Smooth muscle cell (in vitro differentiated cells): ENCODE data around the gene CDCA4. TPM values are rescaled to one million over a fixed set of nuclear protein-coding genes. Genes with fewer than 3 reads are reported as not detected.
"Not testable (repeated sequence)": the region's sequence is repeated elsewhere in the genome, so short reads cannot be mapped to it uniquely, and the experiment has no call there.

Source experiments
- DNase-seq: peaks from one replicate; lab custom pipeline; 2025; ENCODE audit not compliant: unreplicated experiment; lab: John Stamatoyannopoulos, UW
- H2AFZ ChIP-seq: fragments of 200-600 bp; sonication (generic); 2 replicates; pipeline ENCODE4 v1.6.0; 2016; ENCODE audit warnings: antibody characterized with exemption, low read depth, mild to moderate bottlenecking
- H3F3A ChIP-seq: fragments of 200-600 bp; sonication (generic); 2 replicates; pipeline ENCODE4 v1.6.0; 2017; ENCODE audit warnings: antibody characterized with exemption, low read depth
- H3K27ac ChIP-seq: fragments of 200-600 bp; sonication (generic); 2 replicates; pipeline ENCODE4 v1.5.1; 2016; ENCODE audit warnings: low read depth, mild to moderate bottlenecking
- H3K27me3 ChIP-seq: fragments of 200-600 bp; sonication (generic); 2 replicates; pipeline ENCODE4 v1.6.1; 2016; ENCODE audit warnings: low read depth, mild to moderate bottlenecking
- H3K36me3 ChIP-seq: fragments of 200-600 bp; sonication (generic); 2 replicates; pipeline ENCODE4 v1.5.1; 2016; ENCODE audit warnings: low read depth
- H3K4me1 ChIP-seq: fragments of 200-600 bp; sonication (generic); 2 replicates; pipeline ENCODE4 v1.5.1; 2016; ENCODE audit warnings: low read depth
- H3K4me2 ChIP-seq: fragments of 200-600 bp; sonication (generic); 2 replicates; pipeline ENCODE4 v1.6.0; 2016; ENCODE audit warnings: mild to moderate bottlenecking
- H3K4me3 ChIP-seq: fragments of 200-600 bp; sonication (generic); 2 replicates; pipeline ENCODE4 v1.5.1; 2016; ENCODE audit warnings: mild to moderate bottlenecking
- H3K79me2 ChIP-seq: fragments of 200-600 bp; sonication (generic); 2 replicates; pipeline ENCODE4 v1.6.0; 2016; ENCODE audit warnings: low read depth, mild to moderate bottlenecking
- H3K9ac ChIP-seq: fragments of 200-600 bp; sonication (generic); 2 replicates; pipeline ENCODE4 v1.6.0; 2016; ENCODE audit warnings: low read depth
- H3K9me3 ChIP-seq: fragments of 200-600 bp; sonication (generic); replicated peaks from 2 replicates; pipeline ENCODE4 v1.5.1; 2016; ENCODE audit warnings: low read depth
- H4K20me1 ChIP-seq: fragments of 200-600 bp; sonication (generic); 2 replicates; pipeline ENCODE4 v1.6.0; 2016; ENCODE audit warnings: low read depth
- WGBS: methylation state at CpG from one replicate; pipeline ENCODE4 v1.1.7; 2016; ENCODE audit warnings: low lambda C conversion rate; 5-methylcytosine and 5-hydroxymethylcytosine counted together
- polyA plus RNA-seq: library from polyadenylated mRNA; unstranded; fragments of >200 nt; fragmentation: Nextera tagmentation; extraction: Ambion mirVana; gene quantifications from 2 replicates; pipeline ENCODE4 v1.2.1, GENCODE V29; 2016
- total RNA-seq: library from RNA; depleted of rRNA; stranded (reverse); fragments of >200 nt; gene quantifications from 2 replicates; pipeline ENCODE4 v1.2.3, GENCODE V29; 2014
- TF ChIP-seq, protein P1 (sequence below): fragments of 200-600 bp; sonication (generic); IDR thresholded peaks from 2 replicates; pipeline ENCODE4 v1.5.1; 2017; ENCODE audit warnings: borderline replicate concordance, mild to moderate bottlenecking, antibody characterized with exemption; ENCODE audit not compliant: insufficient read depth, poor library complexity, severe bottlenecking

The CDCA4 gene
- total and polyA plus RNA-seq, 2 experiments from 2014 or later, result 15.1 to 23.5 TPM

DNA sequence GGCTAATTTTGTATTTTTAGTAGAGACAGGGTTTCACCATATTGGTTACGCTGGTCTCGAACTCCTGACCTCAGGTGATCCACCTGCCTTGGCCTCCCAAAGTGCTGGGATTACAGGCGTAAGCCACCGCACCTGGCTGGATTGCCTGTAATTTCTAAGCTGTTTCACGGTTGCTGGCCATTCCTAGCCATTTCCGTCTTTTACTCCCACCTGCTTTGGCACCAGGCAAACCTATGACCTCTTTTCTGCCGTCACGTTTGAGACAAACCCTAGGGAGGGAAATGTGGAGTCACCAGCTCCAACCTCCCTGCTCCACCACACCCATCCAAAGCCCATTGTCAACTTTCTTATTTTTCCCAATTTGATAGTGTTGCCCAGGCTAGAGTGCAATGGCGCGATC, 43.1 kb upstream of the CDCA4 start:
- Histone ChIP-seq H3K4me1 (peaks cover 7% of the 10 kb centered on the region), H3K4me2 (no peak overlapping the region), H3K36me3 (no peaks in the 10 kb centered on the region), H3K4me3 (no peak overlapping the region), H3K79me2 (no peaks in the 10 kb centered on the region), H3K27me3 (no peaks in the 10 kb centered on the region), H3K9ac (no peak overlapping the region), H2AFZ (no peak overlapping the region), H3K27ac (no peak overlapping the region), H3K9me3 (no peaks in the 10 kb centered on the region), H4K20me1 (no peaks in the 10 kb centered on the region), H3F3A (no peaks in the 10 kb centered on the region)
- no peak for DNase-seq
- TF ChIP-seq, protein P1, sequence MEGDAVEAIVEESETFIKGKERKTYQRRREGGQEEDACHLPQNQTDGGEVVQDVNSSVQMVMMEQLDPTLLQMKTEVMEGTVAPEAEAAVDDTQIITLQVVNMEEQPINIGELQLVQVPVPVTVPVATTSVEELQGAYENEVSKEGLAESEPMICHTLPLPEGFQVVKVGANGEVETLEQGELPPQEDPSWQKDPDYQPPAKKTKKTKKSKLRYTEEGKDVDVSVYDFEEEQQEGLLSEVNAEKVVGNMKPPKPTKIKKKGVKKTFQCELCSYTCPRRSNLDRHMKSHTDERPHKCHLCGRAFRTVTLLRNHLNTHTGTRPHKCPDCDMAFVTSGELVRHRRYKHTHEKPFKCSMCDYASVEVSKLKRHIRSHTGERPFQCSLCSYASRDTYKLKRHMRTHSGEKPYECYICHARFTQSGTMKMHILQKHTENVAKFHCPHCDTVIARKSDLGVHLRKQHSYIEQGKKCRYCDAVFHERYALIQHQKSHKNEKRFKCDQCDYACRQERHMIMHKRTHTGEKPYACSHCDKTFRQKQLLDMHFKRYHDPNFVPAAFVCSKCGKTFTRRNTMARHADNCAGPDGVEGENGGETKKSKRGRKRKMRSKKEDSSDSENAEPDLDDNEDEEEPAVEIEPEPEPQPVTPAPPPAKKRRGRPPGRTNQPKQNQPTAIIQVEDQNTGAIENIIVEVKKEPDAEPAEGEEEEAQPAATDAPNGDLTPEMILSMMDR, result no peak
- WGBS, result 94% methylated on average over 10 of the region's 10 CpGs

DNA sequence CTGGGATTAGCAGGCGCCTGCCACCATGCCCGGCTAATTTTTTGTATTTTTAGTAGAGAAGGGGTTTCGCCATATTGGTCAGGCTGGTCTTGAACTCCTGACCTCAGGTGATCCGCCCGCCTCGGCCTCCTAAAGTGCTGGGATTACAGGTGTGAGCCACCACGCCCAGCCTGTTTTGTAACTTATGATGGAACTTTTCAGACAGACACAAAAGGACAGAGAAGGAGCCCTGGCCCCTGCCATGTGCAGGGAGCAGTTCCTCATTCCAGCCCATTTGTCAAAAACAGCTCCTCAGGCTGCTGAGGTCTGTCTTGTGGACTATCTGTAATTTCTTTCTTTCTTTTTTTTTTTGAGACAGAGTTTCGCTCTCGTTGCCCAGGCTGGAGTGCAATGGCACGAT, 42.6 kb upstream of the CDCA4 start:
- H3K79me2 ChIP-seq, H4K20me1 ChIP-seq, H3K4me1 ChIP-seq, H3K36me3 ChIP-seq, H3K4me3 ChIP-seq, H3K9me3 ChIP-seq, H3K4me2 ChIP-seq, H3K27ac ChIP-seq, H3K27me3 ChIP-seq, H3F3A ChIP-seq, H3K9ac ChIP-seq, DNase-seq, H2AFZ ChIP-seq: not testable (repeated sequence)
- 94% methylated on average over 10 of the region's 10 CpGs for WGBS

DNA sequence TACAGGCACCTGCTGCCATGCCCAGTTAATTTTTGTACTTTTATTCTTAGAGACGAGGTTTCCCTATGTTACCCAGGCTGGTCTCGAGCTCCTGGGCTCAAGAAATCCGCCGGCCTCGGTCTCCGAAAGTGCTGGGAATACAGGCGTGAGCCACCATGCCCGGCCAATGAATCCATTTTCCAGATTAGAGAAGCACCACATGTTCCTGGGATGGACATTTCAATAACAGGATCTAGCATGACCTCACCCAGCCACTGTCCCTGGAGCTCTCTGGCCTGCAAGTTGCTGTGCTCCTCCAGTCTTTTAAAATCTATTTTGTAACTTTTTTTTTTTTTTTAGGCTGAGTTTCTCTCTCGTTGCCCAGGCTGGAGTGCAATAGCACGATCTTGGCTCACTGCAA, 42.2 kb upstream of the CDCA4 start:
- no peaks in the 10 kb centered on the region for H3K27me3 ChIP-seq
- H3K4me3 ChIP-seq, result no peak overlapping the region
- no peak overlapping the region for H3K4me2 ChIP-seq
- H4K20me1 ChIP-seq, result no peaks in the 10 kb centered on the region
- no peak overlapping the region for H3K9ac ChIP-seq
- DNase-seq, result no peak
- no peaks in the 10 kb centered on the region for H3K79me2 ChIP-seq
- H3K36me3 ChIP-seq, result no peaks in the 10 kb centered on the region
- TF ChIP-seq, protein P1, result no peak
- WGBS, result 91% methylated on average over 10 of the region's 10 CpGs
- no peaks in the 10 kb centered on the region for H3F3A ChIP-seq
- H3K4me1 ChIP-seq, result peaks cover 7% of the 10 kb centered on the region
- no peaks in the 10 kb centered on the region for H3K9me3 ChIP-seq
- no peak overlapping the region for H3K27ac ChIP-seq
- H2AFZ ChIP-seq, result no peak overlapping the region

DNA sequence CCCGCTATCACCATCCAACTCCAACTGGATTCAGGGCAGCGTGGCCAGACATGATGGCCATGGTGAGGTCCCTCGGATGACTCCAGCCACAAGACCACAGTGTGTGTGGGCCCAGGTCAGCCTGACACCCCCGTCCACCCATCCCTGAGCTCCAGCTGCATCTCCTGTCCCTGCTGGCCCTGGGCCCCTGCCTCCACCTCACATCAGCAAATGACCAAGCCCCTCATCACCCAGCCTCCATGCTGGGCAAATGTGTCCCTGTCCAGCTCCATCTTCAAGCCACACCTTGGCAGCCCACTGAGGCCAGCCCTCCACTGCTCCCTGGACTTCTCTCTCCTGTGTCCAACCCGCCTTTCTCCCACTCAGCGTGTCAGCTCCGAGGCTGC, 41.2 kb upstream of the CDCA4 start:
- no peaks in the 10 kb centered on the region for H3K79me2 ChIP-seq
- no peak overlapping the region for H3K4me2 ChIP-seq
- no peak overlapping the region for H2AFZ ChIP-seq
- no peaks in the 10 kb centered on the region for H3K9me3 ChIP-seq
- 96% methylated on average over 7 of the region's 7 CpGs for WGBS
- no peaks in the 10 kb centered on the region for H3K27me3 ChIP-seq
- TF ChIP-seq, protein P1, result no peak
- H3K36me3 ChIP-seq, result no peaks in the 10 kb centered on the region
- no peak overlapping the region for H3K9ac ChIP-seq
- no peaks in the 10 kb centered on the region for H3F3A ChIP-seq
- H3K4me3 ChIP-seq, result no peak overlapping the region
- H3K27ac ChIP-seq, result no peak overlapping the region
- DNase-seq, result no peak
- H4K20me1 ChIP-seq, result no peaks in the 10 kb centered on the region
- peaks cover 7% of the 10 kb centered on the region for H3K4me1 ChIP-seq
